Mononuclear cell (primary cell): ENCODE results near the gene USH1G. TPM values are rescaled to one million over a fixed set of nuclear protein-coding genes. Genes with fewer than 3 reads are reported as not detected.

Experiments
- H3K27me3 ChIP-seq: 2 replicates; pipeline ENCODE4 v1.6.0; 2011; ENCODE audit warnings: low read length, control low read depth; ENCODE audit not compliant: insufficient read depth
- H3K4me1 ChIP-seq: 2 replicates; pipeline ENCODE4 v1.5.1; 2011; ENCODE audit warnings: mild to moderate bottlenecking, low read length, control low read depth; ENCODE audit not compliant: insufficient read depth
- H3K4me3 ChIP-seq: 2 replicates; pipeline ENCODE4 v1.5.1; 2011; ENCODE audit warnings: mild to moderate bottlenecking, low read length, moderate library complexity
- H3K9me3 ChIP-seq: 2 replicates; pipeline ENCODE4 v1.5.1; 2011; ENCODE audit warnings: low read depth, mild to moderate bottlenecking, control low read depth, low read length
- total RNA-seq: library from RNA; depleted of rRNA; stranded (reverse); fragments of >200 nt; gene quantifications from one replicate; pipeline ENCODE4 v1.2.3, GENCODE V29; 2012

Gene USH1G
- total RNA-seq, 1 donor, result not detected

GRCh38 chr17:74959826-74960515 lies 36.9 kb upstream of the USH1G start:
- Histone ChIP-seq H3K9me3 (no peaks in the 10 kb centered on the region), H3K4me3 (no peak overlapping the region), H3K27me3 (no peaks in the 10 kb centered on the region), H3K4me1 (no peaks in the 10 kb centered on the region)

GRCh38 chr17:74957935-74958740 lies 35.1 kb upstream of the USH1G start:
- Histone ChIP-seq H3K4me1 (no peaks in the 10 kb centered on the region), H3K4me3 (no peak overlapping the region), H3K9me3 (no peaks in the 10 kb centered on the region), H3K27me3 (no peaks in the 10 kb centered on the region)

GRCh38 chr17:74956093-74956492 lies 33.0 kb upstream of the USH1G start:
- Histone ChIP-seq H3K9me3 (no peaks in the 10 kb centered on the region), H3K27me3 (no peaks in the 10 kb centered on the region), H3K4me1 (no peaks in the 10 kb centered on the region), H3K4me3 (no peak overlapping the region)

- H3K27me3 ChIP-seq, result no peaks in the 10 kb centered on the region
- H3K4me1 ChIP-seq, result no peaks in the 10 kb centered on the region
- H3K4me3 ChIP-seq, result no peak overlapping the region
- no peaks in the 10 kb centered on the region for H3K9me3 ChIP-seq
Observed at GRCh38 chr17:74954665-74955421, 31.8 kb upstream of the USH1G start.

- H3K9me3 ChIP-seq, result no peaks in the 10 kb centered on the region
- no peaks in the 10 kb centered on the region for H3K4me1 ChIP-seq
- H3K27me3 ChIP-seq, result no peaks in the 10 kb centered on the region
- no peak overlapping the region for H3K4me3 ChIP-seq
Observed at GRCh38 chr17:74954115-74954514, 31.1 kb upstream of the USH1G start.

GRCh38 chr17:74953134-74953687 lies 30.2 kb upstream of the USH1G start:
- H3K27me3 ChIP-seq, result no peaks in the 10 kb centered on the region
- H3K4me3 ChIP-seq, result no peak overlapping the region
- H3K9me3 ChIP-seq, result no peaks in the 10 kb centered on the region

GRCh38 chr17:74952431-74953133 lies 29.5 kb upstream of the USH1G start:
- no peak overlapping the region for H3K4me3 ChIP-seq
- H3K9me3 ChIP-seq, result no peaks in the 10 kb centered on the region
- H3K4me1 ChIP-seq, result no peaks in the 10 kb centered on the region
- no peaks in the 10 kb centered on the region for H3K27me3 ChIP-seq

More at GRCh38 chr17:74953134-74953687, 30.2 kb upstream of the USH1G start:
- no peaks in the 10 kb centered on the region for H3K4me1 ChIP-seq

GRCh38 chr17:74951680-74952421 lies 28.8 kb upstream of the USH1G start:
- H3K4me1 ChIP-seq, result no peaks in the 10 kb centered on the region
- no peaks in the 10 kb centered on the region for H3K27me3 ChIP-seq
- no peak overlapping the region for H3K4me3 ChIP-seq
- no peaks in the 10 kb centered on the region for H3K9me3 ChIP-seq

GRCh38 chr17:74951065-74951464 lies 28.0 kb upstream of the USH1G start:
- Histone ChIP-seq H3K4me3 (no peak overlapping the region), H3K9me3 (no peaks in the 10 kb centered on the region), H3K4me1 (no peaks in the 10 kb centered on the region), H3K27me3 (no peaks in the 10 kb centered on the region)

- no peaks in the 10 kb centered on the region for H3K9me3 ChIP-seq
- H3K4me3 ChIP-seq, result no peak overlapping the region
- no peaks in the 10 kb centered on the region for H3K4me1 ChIP-seq
- H3K27me3 ChIP-seq, result no peaks in the 10 kb centered on the region
Observed at GRCh38 chr17:74950207-74950606, 27.2 kb upstream of the USH1G start.

GRCh38 chr17:74949455-74950115 lies 26.5 kb upstream of the USH1G start:
- no peak overlapping the region for H3K4me3 ChIP-seq
- no peaks in the 10 kb centered on the region for H3K27me3 ChIP-seq
- no peaks in the 10 kb centered on the region for H3K9me3 ChIP-seq
- no peaks in the 10 kb centered on the region for H3K4me1 ChIP-seq

- H3K9me3 ChIP-seq, result no peaks in the 10 kb centered on the region
- H3K4me3 ChIP-seq, result no peak overlapping the region
- H3K27me3 ChIP-seq, result no peaks in the 10 kb centered on the region
- H3K4me1 ChIP-seq, result no peaks in the 10 kb centered on the region
Observed at GRCh38 chr17:74947041-74947754, 24.1 kb upstream of the USH1G start.

- H3K4me1 ChIP-seq, result no peaks in the 10 kb centered on the region
- H3K4me3 ChIP-seq, result no peak overlapping the region
- H3K27me3 ChIP-seq, result no peaks in the 10 kb centered on the region
- H3K9me3 ChIP-seq, result no peaks in the 10 kb centered on the region
Observed at GRCh38 chr17:74946641-74947040, 23.6 kb upstream of the USH1G start.
